ENCODE results near the gene SEMA6A.

- TF ChIP-seq GTF2F1 (IDR thresholded peaks at IDR 0.05; ENCODE audit: low read depth, low read length) (no peak), ZBTB9 (CRISPR knock-in tag; IDR thresholded peaks at IDR 0.05) (no peak), CTCF (IDR thresholded peaks at IDR 0.05 in 2 of 3, conservative IDR thresholded peaks at IDR 0.05 in 1 of 3; ENCODE audit: insufficient read depth in 2 of 3, low read depth in 1 of 3, low read length in 3 of 3) (no peak), POLR2B (IDR thresholded peaks at IDR 0.05; ENCODE audit: low read depth, partially characterized antibody) (no peak)
These were observed 136.6 kb downstream of the SEMA6A start for GRCh38 chr5:116437922-116438578.

Data from K562 (cell line).